ENCODE results near the gene HSF2.
A peak's percentile ranks its signal among the peaks of the same experiment; 100 is the strongest.

- TF ChIP-seq CTCF (IDR thresholded peaks at IDR 0.05) (peak in 2 of 6 experiments; percentile 11 to 23), POLR2A (IDR thresholded peaks at IDR 0.05) (peak in 2 of 4 donors; percentile 19 to 70)
Measured at GRCh38 chr6:122399348-122400120, at the start of gene HSF2.

Data from esophagus squamous epithelium (tissue), 4 donors.